HFFc6 (cell line): ENCODE results near the gene COQ3. TPM values are rescaled to one million over a fixed set of nuclear protein-coding genes. Genes with fewer than 3 reads are reported as not detected.

Source experiments
- DNase-seq: peaks from one replicate; pipeline ENCODE4 v3.0.0-alpha.2; 2018
- H3K27ac Mint-ChIP-seq: 2 replicates; pipeline ENCODE4 v1.8.0; 2020; ENCODE audit warnings: mild to moderate bottlenecking, mixed read lengths
- H3K27me3 Mint-ChIP-seq: 2 replicates; pipeline ENCODE4 v1.8.0; 2021; ENCODE audit warnings: mild to moderate bottlenecking, moderate library complexity, mixed read lengths; ENCODE audit not compliant: insufficient read depth
- H3K36me3 Mint-ChIP-seq: 2 replicates; pipeline ENCODE4 v1.8.0; 2021; ENCODE audit warnings: low read depth, mixed read lengths
- H3K4me1 Mint-ChIP-seq: 2 replicates; pipeline ENCODE4 v1.8.0; 2020; ENCODE audit warnings: low read depth, mixed read lengths
- H3K4me3 Mint-ChIP-seq: 2 replicates; pipeline ENCODE4 v1.8.0; 2020; ENCODE audit warnings: mild to moderate bottlenecking, moderate library complexity, mixed read lengths
- H3K9me3 Mint-ChIP-seq: 2 replicates; pipeline ENCODE4 v1.8.0; 2020; ENCODE audit warnings: mild to moderate bottlenecking, mixed read lengths
- long read RNA-seq: library from polyadenylated mRNA; unstranded; transcript quantifications from one replicate; pipeline ENCODE4 v2.0.0, GENCODE V29; 2019
- total RNA-seq, 6 experiments: library from RNA; stranded (reverse); fragmentation: NEBNext Ultra II Directional; extraction: Animal tissue kit (Norgen Biotek cat#: 25700); gene quantifications; 2 replicates in 1 of 6; 3 replicates in 5 of 6; pipeline ENCODE4 v1.2.3, GENCODE V29; 2021
- TF ChIP-seq, protein P1 (sequence below): fragments of 200-600 bp; sonication (generic); IDR thresholded peaks from 2 replicates; pipeline ENCODE4 v1.5.0; 2021; ENCODE audit warnings: antibody characterized with exemption, mild to moderate bottlenecking

The COQ3 gene, protein sequence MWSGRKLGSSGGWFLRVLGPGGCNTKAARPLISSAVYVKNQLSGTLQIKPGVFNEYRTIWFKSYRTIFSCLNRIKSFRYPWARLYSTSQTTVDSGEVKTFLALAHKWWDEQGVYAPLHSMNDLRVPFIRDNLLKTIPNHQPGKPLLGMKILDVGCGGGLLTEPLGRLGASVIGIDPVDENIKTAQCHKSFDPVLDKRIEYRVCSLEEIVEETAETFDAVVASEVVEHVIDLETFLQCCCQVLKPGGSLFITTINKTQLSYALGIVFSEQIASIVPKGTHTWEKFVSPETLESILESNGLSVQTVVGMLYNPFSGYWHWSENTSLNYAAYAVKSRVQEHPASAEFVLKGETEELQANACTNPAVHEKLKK
- 10 to 100 TPM in 4 of 6 experiments, 1 to 10 TPM in 2; 7.3 to 12.8 (median 10.9) TPM for total RNA-seq
- long read RNA-seq, transcript COQ3-201 (7 exons, 1,335 nt), result major isoform, 8 of 16 reads
- long read RNA-seq, partial matches to known transcripts, result 2 of 16 reads
- long read RNA-seq, other reads (novel, unspliced or antisense), result 6 of 16 reads

DNA sequence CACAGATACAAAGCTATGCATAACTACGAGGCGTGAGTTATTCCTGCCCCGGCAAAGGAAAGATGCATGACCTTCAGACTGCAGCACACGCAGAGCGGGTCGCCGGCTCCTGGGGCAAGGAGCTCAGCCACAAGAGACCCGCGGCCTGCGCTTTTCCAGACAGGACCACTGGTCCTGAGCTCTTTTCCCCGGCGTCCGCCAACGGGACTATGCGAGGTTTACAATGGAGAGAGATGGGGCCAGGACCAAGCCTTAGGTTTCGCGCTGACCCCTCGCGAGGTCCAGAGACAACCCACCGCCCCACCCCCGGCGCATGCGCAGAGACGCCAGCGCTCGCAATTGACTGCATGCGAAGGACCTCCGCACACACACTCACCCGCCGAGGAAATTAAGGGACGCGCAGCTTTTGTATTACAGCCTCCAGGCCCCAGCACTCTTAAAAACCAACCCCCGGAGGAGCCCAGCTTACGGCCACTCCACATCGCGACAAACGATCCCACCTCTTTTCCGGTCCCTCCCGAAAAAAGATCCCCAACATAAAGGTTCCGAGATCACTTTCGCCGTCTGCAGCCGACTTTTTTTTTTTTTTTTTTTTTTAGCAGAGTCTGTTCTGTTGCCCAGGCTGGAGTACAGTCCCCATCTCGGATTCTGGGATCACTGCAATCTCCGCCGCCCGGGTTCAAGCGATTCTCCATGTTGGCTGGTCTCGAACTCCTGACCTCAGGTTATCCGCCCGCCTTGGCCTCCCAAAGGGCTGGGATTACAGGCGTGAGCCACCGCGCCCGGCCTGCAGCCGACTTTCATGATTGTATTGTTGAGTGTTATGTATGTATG, at the start of gene COQ3:
Gene COQ3 (minus strand): TSS at position 498 of the 834 bp plus-strand sequence. CDS start 16 bp downstream, at position 482.
- peak within 1 kb of the TSS; percentile 99 for H3K4me3 Mint-ChIP-seq

DNA sequence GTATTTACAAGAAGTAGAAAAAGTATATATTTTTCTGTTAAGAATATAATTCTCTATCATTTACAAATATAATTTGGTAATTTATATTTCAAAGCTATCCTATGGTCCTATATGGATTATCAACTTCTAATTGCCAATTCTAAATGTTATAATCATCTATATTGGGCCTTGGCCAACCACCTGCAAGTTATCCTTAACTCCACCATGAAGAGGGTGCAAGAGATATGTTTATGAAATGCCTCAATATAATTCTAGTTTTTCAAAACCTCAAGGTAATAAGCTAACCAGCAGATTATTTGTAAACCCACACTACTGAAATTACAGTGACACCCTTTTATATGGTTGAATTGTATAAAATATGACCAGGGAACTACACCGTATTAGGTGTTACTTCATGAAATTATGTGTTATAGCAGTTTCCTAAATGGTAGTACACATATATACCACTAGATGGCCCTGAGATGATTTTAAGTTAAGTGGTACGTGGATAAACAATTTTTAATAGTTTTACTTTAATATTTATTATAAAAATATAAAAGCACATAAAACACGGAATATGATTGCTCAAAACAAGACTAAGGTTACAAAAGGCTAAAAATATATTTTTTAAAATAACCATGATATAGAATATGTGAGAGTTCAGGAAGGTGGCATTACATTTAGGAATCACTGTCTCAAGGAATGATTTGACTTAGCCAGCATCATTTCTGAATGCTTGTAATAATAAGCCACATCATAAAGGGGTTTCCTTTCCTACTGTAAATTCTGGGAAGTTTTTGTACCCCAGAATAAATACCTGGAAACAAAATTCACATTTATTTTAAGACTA, 40.9 kb upstream of the COQ3 start:
- H3K4me3 Mint-ChIP-seq, result no peak overlapping the region
- H3K27ac Mint-ChIP-seq, result no peak overlapping the region
- peak; percentile 33 for DNase-seq
- H3K27me3 Mint-ChIP-seq, result no peaks in the 10 kb centered on the region
- no peaks in the 10 kb centered on the region for H3K36me3 Mint-ChIP-seq
- H3K4me1 Mint-ChIP-seq, result 0 out of 2 replicates have a peak, but pooled peaks cover 5% of the 10 kb centered on the region
- H3K9me3 Mint-ChIP-seq, result no peaks in the 10 kb centered on the region
- TF ChIP-seq, protein P1, sequence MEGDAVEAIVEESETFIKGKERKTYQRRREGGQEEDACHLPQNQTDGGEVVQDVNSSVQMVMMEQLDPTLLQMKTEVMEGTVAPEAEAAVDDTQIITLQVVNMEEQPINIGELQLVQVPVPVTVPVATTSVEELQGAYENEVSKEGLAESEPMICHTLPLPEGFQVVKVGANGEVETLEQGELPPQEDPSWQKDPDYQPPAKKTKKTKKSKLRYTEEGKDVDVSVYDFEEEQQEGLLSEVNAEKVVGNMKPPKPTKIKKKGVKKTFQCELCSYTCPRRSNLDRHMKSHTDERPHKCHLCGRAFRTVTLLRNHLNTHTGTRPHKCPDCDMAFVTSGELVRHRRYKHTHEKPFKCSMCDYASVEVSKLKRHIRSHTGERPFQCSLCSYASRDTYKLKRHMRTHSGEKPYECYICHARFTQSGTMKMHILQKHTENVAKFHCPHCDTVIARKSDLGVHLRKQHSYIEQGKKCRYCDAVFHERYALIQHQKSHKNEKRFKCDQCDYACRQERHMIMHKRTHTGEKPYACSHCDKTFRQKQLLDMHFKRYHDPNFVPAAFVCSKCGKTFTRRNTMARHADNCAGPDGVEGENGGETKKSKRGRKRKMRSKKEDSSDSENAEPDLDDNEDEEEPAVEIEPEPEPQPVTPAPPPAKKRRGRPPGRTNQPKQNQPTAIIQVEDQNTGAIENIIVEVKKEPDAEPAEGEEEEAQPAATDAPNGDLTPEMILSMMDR, result peak; percentile 86

More for the DNA sequence above, at the start of gene COQ3:
- DNase-seq, result peak; percentile 61
- Mint-ChIP-seq H3K4me1 (peaks cover 14% of the 10 kb centered on the region), H3K36me3 (0 out of 2 replicates have a peak, but pooled peaks cover 8% of the 10 kb centered on the region), H3K27me3 (peaks cover 6% of the 10 kb centered on the region; the same call in 1 of the 2 replicates), H3K27ac (peak within 1 kb of the TSS; percentile 99), H3K9me3 (no peaks in the 10 kb centered on the region)
- TF ChIP-seq, protein P1, result no peak

DNA sequence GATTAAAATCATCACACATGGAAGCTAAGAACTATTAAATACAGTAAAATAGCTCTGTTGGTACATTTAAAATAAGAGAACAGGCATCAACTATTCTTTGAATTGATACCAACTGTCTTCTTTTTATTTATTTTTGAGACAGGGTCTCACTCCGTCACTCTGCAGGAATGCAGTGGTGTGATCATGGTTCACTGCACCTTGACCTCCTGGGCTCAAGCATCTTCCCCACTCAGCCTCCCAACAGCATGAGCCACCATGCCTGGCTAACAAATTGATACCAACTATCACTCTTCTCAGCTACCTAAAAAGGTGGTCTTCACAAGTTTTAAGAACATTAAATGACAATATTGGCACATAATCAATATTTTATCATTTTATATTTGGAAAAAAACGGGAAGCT, 38.9 kb upstream of the COQ3 start:
- TF ChIP-seq, protein P1, result no peak
- no peaks in the 10 kb centered on the region for H3K27me3 Mint-ChIP-seq
- H3K4me3 Mint-ChIP-seq, result no peak overlapping the region
- no peaks in the 10 kb centered on the region; the same call in 1 of the 2 replicates for H3K36me3 Mint-ChIP-seq
- no peak for DNase-seq
- peaks cover 6% of the 10 kb centered on the region; the same call in 1 of the 2 replicates for H3K4me1 Mint-ChIP-seq
- no peak overlapping the region for H3K27ac Mint-ChIP-seq
- H3K9me3 Mint-ChIP-seq, result no peaks in the 10 kb centered on the region

DNA sequence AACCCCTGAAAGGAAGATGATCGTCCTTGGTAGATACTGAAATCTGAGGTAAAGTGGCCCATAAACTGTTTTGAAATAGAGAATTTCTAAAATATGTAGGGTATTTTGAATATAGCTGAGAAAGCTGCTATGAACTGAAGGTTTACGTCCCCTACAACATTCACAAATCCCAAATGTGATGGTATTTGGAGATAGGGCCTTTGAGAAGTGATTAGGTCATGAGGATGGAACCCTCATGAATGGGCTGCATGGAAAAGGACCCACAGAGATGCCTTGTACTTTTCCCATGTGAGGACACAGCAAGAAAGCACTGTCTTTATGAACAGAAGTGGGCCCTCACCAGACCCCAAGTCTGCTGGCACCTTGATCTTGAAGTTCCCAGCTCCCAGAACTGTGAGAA, 37.9 kb upstream of the COQ3 start:
- Mint-ChIP-seq H3K4me3 (no peak overlapping the region), H3K27me3 (no peaks in the 10 kb centered on the region), H3K9me3 (no peaks in the 10 kb centered on the region), H3K27ac (no peak overlapping the region; the same call in 1 of the 2 replicates), H3K36me3 (no peaks in the 10 kb centered on the region; the same call in 1 of the 2 replicates), H3K4me1 (peaks cover 16% of the 10 kb centered on the region)
- DNase-seq, result no peak
- TF ChIP-seq, protein P1, result no peak
